ENCODE results near the gene CCDC91.

DNA sequence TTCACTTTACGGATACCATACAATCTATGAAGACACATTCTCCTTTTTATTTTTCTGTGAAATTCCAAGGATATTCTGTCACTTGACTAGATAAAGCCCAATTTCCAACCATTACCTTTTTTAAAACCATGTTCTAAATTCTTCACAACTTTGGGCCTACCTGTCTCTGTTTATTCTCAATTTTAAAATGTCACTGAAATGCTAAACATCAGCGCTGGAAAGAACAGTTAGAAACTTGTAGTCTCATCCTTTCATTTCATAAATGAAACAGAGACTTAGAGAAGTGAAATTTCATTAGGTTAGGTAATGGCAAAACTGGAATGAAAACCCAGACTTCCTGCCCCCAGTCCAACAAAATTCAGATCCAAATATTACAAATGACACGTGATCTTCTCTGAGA lies 396.2 kb downstream of the CCDC91 start:
- no peak for TF ChIP-seq ELF4 (IDR thresholded peaks at IDR 0.05)
- no peak for TF ChIP-seq BHLHE40 (IDR thresholded peaks at IDR 0.05; ENCODE audit: borderline replicate concordance)
- no peak for TF ChIP-seq SP1 (IDR thresholded peaks at IDR 0.05)
- no peak for TF ChIP-seq FOXA1 (IDR thresholded peaks at IDR 0.05)
- no peak for TF ChIP-seq TARDBP (IDR thresholded peaks at IDR 0.05)
- TF ChIP-seq, protein P1, sequence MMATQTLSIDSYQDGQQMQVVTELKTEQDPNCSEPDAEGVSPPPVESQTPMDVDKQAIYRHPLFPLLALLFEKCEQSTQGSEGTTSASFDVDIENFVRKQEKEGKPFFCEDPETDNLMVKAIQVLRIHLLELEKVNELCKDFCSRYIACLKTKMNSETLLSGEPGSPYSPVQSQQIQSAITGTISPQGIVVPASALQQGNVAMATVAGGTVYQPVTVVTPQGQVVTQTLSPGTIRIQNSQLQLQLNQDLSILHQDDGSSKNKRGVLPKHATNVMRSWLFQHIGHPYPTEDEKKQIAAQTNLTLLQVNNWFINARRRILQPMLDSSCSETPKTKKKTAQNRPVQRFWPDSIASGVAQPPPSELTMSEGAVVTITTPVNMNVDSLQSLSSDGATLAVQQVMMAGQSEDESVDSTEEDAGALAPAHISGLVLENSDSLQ (IDR thresholded peaks at IDR 0.05), result no peak
- no peak for TF ChIP-seq LEF1 (IDR thresholded peaks at IDR 0.05; ENCODE audit: borderline replicate concordance)
- TF ChIP-seq FOXM1 (IDR thresholded peaks at IDR 0.05; ENCODE audit: borderline replicate concordance), result no peak
- TF ChIP-seq HDGF (IDR thresholded peaks at IDR 0.05; ENCODE audit: borderline replicate concordance), result no peak
